IPS-15b (cell line): ENCODE results near the gene EPHA2.

ENCODE experiments used
- H3K27me3 ChIP-seq: one replicate; pipeline ENCODE4 v1.6.1; 2013; ENCODE audit warnings: low read length; ENCODE audit not compliant: control insufficient read depth, insufficient read depth
- H3K36me3 ChIP-seq: one replicate; pipeline ENCODE4 v1.6.1; 2013; ENCODE audit warnings: low read length; ENCODE audit not compliant: control insufficient read depth, insufficient read depth
- H3K4me1 ChIP-seq: one replicate; pipeline ENCODE4 v1.6.1; 2013; ENCODE audit warnings: mild to moderate bottlenecking, low read length; ENCODE audit not compliant: control insufficient read depth, insufficient read depth
- H3K4me3 ChIP-seq: one replicate; pipeline ENCODE4 v1.5.1; 2013; ENCODE audit warnings: low read depth, low read length
- H3K9ac ChIP-seq: one replicate; pipeline ENCODE4 v1.6.1; 2013; ENCODE audit warnings: low read depth, mild to moderate bottlenecking, low read length
- H3K9me3 ChIP-seq: one replicate; pipeline ENCODE4 v1.6.1; 2013; ENCODE audit warnings: mild to moderate bottlenecking, low read length; ENCODE audit not compliant: control insufficient read depth, insufficient read depth

EPHA2 gene

GRCh38 chr1:16076031-16076864 is 79.6 kb downstream of the EPHA2 start:
- H3K4me3 ChIP-seq = no peak overlapping the region
- no peaks in the 10 kb centered on the region for H3K9me3 ChIP-seq
- no peak overlapping the region for H3K9ac ChIP-seq
- peaks cover 47% of the 10 kb centered on the region for H3K27me3 ChIP-seq
- peaks cover 4% of the 10 kb centered on the region for H3K4me1 ChIP-seq
- no peaks in the 10 kb centered on the region for H3K36me3 ChIP-seq

DNA sequence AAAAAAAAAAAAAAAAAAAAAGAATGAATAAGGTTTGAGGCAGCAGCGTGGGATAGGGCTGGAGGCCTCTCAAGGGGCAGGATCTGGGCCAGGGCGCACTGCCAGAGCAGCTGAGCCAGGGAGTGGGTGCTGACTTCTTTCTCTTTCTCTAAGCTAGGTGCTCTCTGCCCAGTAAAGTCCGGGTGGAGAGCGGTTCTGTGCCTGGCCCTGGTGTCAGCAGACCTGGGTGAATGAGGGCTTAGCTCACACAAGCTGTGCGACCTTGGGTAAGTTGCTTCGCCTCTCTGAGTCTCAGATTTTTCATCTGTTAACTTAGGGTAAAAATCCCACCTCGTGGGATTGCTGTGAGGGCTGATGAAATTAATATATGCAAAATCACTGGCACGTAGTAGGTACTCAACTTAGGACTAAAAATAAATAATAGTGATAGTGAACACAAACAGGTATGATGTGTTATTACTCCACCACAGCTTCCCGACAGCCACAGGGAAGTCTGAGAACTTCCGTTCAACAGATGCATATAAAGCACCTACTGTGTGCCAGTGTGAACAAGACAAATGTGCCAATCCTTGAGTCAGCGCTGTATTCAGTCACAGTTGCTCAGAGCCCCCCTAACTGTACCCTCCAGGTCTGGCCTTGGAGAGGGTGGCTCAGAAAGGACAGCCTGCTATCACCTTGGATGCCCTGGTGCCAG is 80.4 kb downstream of the EPHA2 start:
- Histone ChIP-seq H3K27me3 (peaks cover 51% of the 10 kb centered on the region), H3K9ac (no peak overlapping the region), H3K9me3 (no peaks in the 10 kb centered on the region), H3K4me3 (no peak overlapping the region), H3K36me3 (no peaks in the 10 kb centered on the region), H3K4me1 (peaks cover 4% of the 10 kb centered on the region)
